ENCODE data around the gene SGMS2.

The SGMS2 gene

GRCh38 chr4:107824350-107825071, at the start of gene SGMS2:
Gene SGMS2, plus strand, starts transcription at chr4:107824932. Its CDS starts 70,622 bp downstream, at chr4:107895554.
- Histone ChIP-seq H3K27ac (peak within 1 kb of the TSS; percentile 77 to 97), H3K4me3 (peak within 1 kb of the TSS; percentile 95)
- TF ChIP-seq, protein P1, sequence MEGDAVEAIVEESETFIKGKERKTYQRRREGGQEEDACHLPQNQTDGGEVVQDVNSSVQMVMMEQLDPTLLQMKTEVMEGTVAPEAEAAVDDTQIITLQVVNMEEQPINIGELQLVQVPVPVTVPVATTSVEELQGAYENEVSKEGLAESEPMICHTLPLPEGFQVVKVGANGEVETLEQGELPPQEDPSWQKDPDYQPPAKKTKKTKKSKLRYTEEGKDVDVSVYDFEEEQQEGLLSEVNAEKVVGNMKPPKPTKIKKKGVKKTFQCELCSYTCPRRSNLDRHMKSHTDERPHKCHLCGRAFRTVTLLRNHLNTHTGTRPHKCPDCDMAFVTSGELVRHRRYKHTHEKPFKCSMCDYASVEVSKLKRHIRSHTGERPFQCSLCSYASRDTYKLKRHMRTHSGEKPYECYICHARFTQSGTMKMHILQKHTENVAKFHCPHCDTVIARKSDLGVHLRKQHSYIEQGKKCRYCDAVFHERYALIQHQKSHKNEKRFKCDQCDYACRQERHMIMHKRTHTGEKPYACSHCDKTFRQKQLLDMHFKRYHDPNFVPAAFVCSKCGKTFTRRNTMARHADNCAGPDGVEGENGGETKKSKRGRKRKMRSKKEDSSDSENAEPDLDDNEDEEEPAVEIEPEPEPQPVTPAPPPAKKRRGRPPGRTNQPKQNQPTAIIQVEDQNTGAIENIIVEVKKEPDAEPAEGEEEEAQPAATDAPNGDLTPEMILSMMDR (IDR thresholded peaks at IDR 0.05), result no peak
- peak; percentile 94 for DNase-seq (ENCODE audit: low spot score)

- Histone ChIP-seq H3K4me3 (no peak overlapping the region), H3K27ac (no peak overlapping the region)
- TF ChIP-seq, protein P1 (IDR thresholded peaks at IDR 0.05), result no peak
- no peak for DNase-seq (ENCODE audit: low spot score)
These were observed 46.8 kb upstream of the SGMS2 start for GRCh38 chr4:107777890-107778289.

DNA sequence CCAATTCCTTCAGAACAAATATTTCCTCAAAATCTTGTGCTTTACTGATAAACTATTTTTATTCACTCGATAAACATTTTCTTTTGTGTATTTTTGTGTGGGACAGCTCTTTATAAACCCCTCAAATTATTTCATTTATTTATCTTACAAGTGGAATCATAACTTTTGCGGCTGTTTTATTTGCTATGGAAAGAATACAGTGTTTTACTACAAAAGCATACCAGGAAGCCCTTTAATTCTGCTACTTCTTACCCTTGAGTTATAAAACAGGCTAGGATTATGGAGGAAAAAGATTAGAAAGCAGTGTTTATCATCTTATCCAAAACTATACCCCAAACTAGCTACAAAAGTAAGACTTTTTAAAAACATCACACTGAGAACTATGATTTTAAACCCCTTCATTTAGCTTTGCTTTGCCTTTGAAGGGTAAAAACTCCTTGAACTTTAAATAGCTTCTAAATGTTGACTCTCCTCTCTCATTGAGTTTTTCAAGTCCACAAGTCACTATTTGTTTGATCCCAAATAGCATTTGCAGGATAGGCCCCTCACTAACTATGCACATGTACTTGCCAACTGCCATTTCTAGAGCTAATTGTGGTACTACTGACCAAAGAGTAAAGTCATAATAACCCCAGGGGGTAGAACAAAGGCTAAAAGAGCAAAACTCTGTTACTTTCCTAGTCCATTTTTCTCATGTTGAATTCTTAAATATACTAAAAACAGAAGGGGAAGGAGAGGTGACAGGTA, 45.8 kb upstream of the SGMS2 start:
- no peak for DNase-seq (ENCODE audit: low spot score)
- TF ChIP-seq, protein P1 (IDR thresholded peaks at IDR 0.05), result no peak
- Histone ChIP-seq H3K4me3 (no peak overlapping the region), H3K27ac (no peak overlapping the region)

GRCh38 chr4:107780665-107781064, 44.1 kb upstream of the SGMS2 start:
- DNase-seq (ENCODE audit: low spot score), result no peak
- H3K27ac ChIP-seq, result no peak overlapping the region
- TF ChIP-seq, protein P1 (IDR thresholded peaks at IDR 0.05), result no peak
- no peak overlapping the region for H3K4me3 ChIP-seq

GRCh38 chr4:107791902-107792301, 32.8 kb upstream of the SGMS2 start:
- no peak for DNase-seq (ENCODE audit: low spot score)
- H3K4me3 ChIP-seq, result no peak overlapping the region
- no peak overlapping the region for H3K27ac ChIP-seq
- TF ChIP-seq, protein P1 (IDR thresholded peaks at IDR 0.05), result no peak

DNA sequence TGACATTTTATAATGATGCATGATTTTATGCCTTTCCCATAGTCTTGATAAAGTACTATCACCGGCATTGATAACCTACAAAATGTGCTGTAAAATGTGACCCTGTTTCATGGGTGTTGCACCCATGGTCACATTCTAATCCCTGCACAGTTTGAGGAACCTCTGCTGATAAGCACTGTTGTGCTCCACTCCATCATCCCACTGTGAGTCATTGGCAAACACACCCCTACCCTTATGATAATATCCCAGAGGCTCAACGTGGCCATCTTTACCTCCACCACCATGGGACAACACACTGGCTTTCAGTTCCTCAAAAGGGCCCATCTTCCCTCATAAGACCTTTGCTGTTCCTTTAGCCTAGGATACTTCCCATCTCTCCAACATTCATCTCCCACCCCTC, 32.0 kb upstream of the SGMS2 start:
- Histone ChIP-seq H3K27ac (no peak overlapping the region), H3K4me3 (no peak overlapping the region)
- DNase-seq (ENCODE audit: low spot score), result no peak
- TF ChIP-seq, protein P1 (IDR thresholded peaks at IDR 0.05), result no peak

All from coronary artery (tissue), 2 donors.